Upper lobe of left lung (tissue), 4 donors: ENCODE data around the gene XRCC1.

ENCODE experiments used
- CTCF ChIP-seq, 6 experiments: fragments of 450-650 bp in 4 of 6; fragments of 200-600 bp in 2 of 6; sonication (generic) in 2 of 6; IDR thresholded peaks; one replicate each; pipeline ENCODE4 v1.5.1; 2016 to 2019; ENCODE audit warnings: antibody characterized with exemption in 6 of 6
- EP300 ChIP-seq, 4 donors: sonication (generic); formaldehyde crosslinking; IDR thresholded peaks; one replicate each; pipeline ENCODE4 v1.5.1; 2017; ENCODE audit warnings: antibody characterized with exemption in 4 of 4, control low read depth in 2 of 4
- POLR2A ChIP-seq, 4 donors: fragments of 450-650 bp; IDR thresholded peaks; one replicate each; pipeline ENCODE4 v1.5.1; 2016 to 2017; ENCODE audit warnings: antibody characterized with exemption in 4 of 4, mild to moderate bottlenecking in 2 of 4
- POLR2AphosphoS5 ChIP-seq, 2 donors: sonication (generic); formaldehyde crosslinking; IDR thresholded peaks; one replicate each; pipeline ENCODE4 v1.5.1; 2017; ENCODE audit warnings: antibody characterized with exemption in 2 of 2

- TF ChIP-seq CTCF (IDR thresholded peaks at IDR 0.05) (no peak), POLR2A (IDR thresholded peaks at IDR 0.05) (no peak), POLR2AphosphoS5 (IDR thresholded peaks at IDR 0.05) (no peak), EP300 (IDR thresholded peaks at IDR 0.05) (no peak)
Observed at GRCh38 chr19:43578787-43579186, 3.5 kb upstream of the XRCC1 start.
